NCI-H82 (cell line): Measurements from ENCODE around the gene RBM20.
A peak's percentile ranks its signal among the peaks of the same experiment; 100 is the strongest.

Source experiments
- DNase-seq: peaks from one replicate; lab custom pipeline; 2025; lab: John Stamatoyannopoulos, UW

RBM20 gene

DNA sequence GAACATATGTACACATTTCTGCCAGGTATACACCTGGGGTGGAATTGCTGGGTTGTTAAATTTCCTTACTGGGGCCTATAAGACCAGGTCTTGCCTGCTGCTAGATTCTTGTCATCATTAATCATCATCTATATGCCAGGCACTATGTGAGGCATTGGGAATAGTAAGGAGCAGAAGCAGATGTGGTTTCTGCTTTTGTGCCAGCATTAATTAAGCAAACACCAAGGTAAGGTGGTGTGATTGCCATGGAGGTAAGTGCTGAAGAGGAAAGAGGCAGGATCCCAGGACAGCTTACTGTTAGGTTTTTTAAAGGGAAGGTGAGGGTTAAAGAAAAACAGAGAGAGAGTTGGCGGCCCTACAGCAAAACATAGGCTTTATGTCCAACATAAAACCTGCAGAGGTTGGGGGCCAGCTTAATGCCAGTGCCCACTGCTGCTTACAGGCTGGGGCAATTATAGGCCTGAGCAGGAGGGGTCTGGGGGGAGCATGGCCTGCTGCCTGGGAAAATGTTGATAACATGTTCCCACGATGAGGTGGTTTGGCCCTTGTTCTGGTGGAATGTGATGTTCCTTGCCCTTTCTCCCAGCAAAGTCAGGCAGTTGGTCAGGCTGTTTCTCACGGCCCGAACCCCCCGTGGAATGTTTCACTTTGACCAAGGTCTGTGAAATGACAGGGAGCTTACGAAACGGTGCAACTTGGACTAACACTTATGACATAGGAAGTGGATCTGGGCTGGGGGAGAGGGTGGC lies 93.9 kb downstream of the RBM20 start:
- DNase-seq = no peak

DNA sequence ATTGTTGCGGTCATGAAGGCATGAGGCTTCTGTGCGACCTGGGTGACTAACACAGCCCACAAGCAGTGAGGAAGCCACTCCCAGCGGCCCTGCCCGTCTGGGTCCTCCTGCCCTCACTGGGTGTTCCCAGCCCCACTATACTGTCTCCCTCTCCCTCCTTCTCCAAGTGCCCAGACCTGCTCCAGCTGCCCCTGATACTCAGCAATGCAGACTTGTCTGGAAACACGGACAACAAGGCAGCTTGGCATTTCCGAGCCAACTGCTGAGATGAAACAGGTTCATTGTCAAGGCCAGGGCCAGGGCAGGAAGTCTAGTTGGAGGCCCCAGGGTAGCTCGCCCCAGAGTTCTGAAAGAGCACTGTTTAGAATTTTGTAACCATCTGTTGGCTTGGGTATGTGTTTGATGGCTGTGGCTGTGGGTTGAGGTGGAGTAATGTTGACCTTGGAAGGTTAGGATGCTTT lies 95.7 kb downstream of the RBM20 start:
- no peak for DNase-seq

DNA sequence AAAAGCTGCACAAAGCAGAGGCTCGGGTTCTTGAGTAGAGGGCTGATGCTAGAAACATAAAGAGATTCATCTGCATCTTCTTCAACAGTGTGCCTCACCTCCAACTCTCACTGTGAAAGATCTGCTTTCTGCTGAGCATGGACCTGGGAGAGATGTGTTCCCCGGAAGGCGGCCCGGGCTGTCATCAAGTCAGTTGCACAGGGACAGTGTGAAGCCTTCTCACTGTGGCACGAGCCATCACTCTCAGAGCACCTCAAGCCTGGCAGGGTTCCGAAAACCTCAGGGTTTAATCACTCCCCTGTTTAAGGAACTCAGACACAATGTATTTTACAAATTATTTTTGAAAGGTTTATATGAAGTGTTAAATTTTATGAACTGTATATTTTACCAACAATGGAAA lies 98.7 kb downstream of the RBM20 start:
- no peak for DNase-seq

DNA sequence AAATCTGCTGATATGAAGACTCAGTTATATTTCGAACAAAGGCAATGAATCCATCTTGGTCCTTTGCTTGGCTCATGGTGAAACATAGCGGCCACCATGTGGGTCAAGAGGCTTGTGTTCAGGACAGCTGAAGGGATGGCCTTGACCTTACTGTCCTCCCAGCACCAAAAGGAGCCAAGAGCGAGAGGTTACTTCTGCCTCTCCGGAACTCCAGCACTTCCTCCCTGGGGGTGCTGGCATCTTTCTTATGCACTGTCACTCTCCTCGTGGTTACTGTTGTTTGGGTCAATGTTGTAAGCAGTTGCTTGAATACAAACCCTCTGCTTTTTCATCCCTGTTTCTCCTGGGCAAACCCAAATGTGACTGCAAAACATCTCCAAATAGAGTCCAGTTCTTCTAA lies 100.6 kb downstream of the RBM20 start:
- no peak for DNase-seq

DNA sequence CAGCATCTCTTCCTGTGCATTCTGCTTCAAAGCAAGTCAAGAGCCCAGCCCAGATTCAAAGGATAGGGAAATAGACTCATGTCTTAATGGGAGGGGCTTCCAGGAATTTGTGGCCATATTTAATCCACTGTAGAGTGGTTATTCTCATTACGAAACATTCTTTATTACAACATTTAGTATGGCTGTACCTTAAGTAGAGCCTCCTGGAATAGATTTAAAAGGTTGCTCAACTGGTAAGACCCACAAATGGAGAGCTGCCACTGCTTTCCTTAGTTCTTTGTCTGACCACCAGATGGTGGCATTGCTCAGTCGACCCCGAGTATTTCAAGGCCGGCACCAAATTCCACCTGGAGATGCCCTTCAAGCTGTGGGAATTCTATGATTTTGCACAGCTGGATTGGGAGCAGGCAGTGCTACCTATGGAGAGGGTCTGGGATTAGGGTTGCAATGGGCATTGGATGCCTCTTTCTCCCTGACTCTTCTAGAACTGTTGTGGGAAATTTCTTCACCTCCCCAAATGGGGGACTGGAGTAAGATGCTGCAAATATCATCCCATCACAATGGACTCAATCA lies 102.2 kb downstream of the RBM20 start:
- DNase-seq = peak; percentile 77

DNA sequence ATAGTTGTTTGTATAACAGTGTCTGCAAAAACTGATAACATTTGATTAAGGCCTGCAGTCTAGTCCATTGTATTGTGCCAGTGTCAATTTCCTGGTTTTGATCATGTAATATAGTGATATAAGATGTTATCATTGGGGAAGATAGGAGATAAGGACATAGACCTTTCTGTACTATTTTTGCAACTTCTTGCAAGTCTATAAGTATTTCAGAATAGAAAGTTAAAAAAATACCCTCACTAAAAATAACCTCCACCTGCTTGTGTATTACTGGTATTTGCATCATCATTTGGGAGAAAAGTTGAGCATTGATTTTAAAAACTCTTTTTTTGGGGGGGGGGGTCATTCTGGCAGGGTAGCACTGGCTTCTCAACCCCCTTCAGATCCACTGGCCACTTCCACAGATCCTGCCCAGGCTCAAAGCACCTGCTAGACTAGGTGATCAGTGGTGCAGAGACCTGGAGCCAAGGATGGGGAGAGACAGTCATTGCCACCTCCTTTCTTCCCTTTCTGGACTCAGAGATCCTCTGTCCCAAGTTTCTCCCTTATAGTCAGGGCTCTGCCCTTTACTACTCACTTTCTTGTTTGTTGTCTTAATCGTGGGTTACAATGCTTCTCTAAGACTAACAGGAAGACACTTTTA lies 103.0 kb downstream of the RBM20 start:
- no peak for DNase-seq

DNA sequence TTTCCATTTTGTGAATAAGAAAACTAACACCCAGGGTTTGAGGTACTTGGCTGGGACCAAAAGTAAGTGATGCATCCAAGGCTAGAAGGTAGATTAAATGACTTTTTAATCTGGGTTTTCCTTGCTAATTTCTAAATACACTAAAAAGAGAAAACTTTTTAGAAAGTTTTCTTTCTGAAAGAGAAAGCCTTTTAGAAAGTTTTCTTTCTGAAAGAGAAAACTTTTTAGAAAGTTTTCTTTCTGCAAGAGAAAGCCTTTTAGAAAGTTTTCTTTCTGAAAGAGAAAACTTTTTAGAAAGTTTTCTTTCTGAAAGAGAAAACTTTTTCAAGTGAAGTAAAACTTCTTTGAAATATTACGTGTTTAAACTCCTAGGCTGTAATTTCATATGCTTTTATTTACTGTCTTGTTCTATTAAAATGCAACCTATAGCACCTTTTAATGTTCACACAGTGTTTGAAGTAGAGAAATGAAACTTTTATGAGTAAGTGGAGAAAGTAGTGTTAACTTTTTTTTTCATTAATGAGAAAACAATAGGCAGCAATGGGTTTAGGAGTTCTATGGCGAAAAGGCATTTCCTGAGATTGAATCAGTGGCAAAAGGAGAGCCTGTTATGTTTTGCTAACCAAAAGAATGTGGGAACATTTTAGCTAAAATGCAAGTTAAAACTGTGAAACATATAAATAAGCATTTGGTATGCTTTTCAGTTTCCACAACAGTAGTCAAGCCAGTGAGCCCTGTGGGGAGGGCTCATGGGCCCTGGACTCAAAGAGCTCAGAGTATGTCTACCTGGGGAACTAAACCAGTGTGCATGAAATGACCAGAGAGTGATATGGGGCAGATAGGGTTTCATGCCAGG lies 103.7 kb downstream of the RBM20 start:
- no peak for DNase-seq

DNA sequence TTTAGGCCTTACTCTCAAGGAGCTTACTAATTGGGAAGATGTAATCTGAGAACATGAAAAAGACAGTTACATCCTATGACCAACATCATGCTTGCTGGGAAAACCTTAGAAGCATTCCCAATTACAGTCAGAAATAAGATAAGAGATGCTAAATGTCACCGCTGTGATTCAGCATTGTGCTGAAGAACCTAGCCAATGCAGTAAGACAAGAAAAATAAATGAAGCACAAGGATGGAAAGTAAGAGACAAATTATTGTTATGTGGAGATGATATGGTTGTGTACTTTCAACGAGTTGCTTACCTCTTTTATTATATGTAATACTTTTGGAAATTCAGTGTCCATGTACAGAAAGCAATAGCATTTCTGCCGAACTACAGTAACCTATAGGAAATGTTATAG lies 104.8 kb downstream of the RBM20 start:
- DNase-seq = no peak

DNA sequence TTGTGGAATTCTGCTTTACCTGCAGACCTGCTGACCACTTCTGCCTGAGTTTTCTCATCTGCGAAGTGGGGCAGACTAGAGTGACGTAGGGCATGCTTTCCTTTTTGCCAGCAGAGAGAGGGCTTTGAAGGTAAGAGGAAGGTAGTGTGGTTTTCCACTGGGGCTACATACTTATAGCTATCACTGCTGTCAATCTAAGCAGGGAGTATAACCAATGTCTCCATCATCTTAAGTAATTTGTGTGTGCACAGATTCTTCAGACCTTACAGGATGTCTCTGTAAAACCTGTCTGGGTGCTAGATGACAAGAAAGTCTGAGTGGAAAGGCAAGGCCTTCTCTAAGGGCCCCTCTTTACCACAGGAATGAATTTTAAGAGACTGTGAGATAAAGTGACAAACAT lies 106.8 kb downstream of the RBM20 start:
- DNase-seq = no peak

DNA sequence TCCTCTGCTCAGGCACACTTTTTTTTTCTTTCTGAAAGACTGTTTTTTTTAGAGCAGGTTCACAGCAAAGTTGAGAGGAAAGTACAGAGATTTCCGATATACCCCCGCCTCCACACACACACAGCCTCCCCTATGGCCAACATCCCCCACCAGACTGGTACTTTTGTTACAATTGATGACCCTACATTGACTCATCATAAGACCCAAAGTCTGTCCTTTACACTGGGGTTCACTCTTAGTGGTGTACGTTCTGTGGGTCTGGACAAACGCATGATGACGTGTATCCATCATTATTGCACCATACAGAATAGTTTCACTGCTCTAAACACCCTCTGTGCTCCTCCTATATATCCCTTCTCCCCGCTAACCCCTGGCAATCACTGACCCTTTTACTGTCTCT lies 107.7 kb downstream of the RBM20 start:
- DNase-seq = no peak

DNA sequence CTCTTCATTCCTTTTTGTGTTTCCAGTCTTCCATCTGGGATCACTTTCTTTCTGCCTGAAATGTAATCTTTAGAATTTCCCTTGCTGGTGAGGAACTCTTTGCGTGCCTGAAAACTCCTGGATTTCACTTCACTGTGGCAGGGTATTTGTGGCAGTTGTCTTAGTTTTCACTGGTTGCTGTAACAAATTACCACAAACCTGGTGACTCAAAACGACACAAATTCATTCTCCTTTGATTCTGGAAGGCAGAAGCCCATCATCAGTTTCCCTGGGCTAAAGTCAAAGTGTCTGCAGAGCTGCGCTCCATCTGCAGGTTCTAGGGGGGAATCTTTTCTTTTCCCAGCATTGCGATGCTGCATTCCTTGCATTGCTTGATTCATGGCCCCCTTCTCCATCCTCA lies 109.3 kb downstream of the RBM20 start:
- DNase-seq = no peak

DNA sequence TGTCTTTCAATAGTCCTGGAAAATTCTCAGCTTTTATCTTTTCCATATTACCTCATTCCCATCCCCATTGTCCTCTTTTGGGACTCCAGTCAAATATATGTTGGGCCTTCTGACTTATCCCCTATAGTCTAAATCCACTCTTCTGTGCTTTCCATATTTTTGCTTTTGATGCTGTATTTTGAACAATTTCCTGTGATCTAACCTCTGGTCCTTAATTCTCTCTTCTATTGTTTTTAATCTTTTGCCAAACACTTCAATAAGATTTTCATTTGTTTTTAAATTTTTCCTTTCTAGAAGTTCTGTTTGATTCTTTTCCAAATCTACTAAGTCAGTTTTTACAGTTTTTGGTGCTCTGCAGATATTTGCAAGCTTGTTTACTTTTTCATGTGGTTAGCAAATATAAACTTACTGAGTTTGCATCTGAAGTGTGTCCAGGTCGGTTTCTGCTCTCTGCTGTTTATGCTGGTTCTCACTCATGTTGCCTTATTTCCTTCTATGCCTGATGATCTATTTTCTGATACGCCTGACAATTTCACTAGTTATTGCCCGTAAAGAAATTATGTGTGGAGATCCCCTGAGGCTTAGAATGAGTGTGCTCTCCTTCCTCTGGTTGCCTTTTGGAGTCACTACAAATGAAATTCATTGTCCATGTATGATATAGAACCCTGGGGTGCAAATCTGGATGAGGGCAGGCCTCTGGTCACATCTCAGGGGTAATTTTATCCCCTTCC lies 110.4 kb downstream of the RBM20 start:
- no peak for DNase-seq

DNA sequence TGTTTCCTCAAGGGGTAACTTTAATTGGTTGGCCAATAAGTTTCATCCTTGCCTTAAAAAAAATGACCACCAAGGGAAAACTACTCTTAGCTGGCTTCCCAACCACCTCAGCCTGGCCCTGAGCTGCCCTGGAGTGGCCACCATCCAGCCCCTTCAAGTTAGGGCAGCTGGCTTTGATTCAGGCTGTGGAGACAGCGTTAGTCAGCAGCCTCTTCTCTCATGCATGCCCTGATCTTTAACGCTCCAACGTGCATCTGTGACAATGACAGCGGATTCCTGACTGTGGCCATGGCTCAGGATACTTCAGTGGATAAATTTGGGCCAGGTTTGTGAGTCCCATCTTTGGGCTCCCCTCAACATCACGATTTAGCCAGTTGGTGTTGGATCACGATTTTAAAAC lies 111.6 kb downstream of the RBM20 start:
- peak; percentile 18 for DNase-seq

DNA sequence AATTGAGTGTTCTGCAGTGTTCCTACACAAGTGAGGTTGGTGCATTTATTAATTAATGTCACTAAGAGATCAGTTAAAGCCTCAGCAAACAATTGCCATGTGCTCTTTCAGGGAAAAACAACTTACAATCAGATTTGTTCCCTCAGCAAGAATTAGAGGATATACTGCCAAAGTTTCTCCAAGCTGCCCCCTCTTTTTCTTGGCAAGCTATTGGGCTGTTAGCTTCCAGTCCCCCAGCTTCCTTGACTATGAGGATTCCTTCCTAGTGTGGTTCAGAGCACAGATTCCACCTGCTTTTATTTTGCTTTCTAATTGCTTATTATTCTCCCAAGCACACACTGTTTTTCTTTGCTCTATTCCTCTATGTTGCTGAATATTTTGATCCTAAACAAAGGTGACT lies 112.7 kb downstream of the RBM20 start:
- DNase-seq = peak; percentile 41

DNA sequence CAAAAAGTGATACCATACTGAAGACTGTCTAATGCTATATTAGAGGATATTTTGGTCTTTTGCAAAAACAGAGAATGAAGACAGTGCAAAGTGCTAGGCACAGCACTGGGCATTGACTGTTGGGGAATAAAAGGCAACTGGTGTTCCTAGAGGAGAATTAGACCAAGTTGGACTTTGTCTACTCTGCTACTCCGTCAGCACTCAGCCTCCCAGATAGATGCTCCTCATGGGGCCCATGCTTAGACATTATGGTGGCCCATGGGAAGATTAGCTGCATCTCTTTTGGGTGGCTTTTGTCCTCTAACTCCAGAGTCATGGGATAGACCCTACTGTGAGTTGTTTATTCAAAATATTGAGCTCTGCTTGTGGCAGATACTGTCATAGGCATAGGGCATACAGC lies 113.5 kb downstream of the RBM20 start:
- no peak for DNase-seq

DNA sequence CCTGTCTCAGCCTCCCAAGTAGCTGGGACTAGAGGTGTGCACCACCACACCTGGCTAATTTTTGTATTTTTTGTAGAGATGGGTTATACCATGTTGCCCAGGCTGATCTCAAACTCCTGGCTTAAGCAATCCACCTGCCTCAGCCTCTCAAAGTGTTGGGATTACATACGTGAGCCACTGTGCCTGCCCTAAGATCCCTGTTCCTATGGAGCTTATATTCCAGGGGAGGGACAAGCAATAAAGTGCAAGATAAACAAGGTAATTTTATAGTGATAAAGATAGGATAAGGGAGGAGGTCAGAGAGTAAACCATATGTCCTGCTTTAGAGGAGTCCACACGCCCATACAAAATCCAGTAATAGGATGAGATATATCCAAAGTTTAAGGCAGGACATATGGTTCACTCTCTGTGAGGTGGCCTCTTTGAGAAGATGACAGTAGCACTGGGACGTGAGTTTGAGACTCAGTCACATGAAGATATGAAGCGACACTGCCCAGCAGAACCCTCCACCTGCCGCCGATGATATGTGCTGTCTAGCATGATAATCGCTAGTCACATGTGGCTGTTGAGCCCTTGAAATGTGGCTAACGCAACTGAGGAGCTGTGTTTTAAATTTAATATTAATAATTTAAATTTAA lies 114.1 kb downstream of the RBM20 start:
- DNase-seq = peak; percentile 92

DNA sequence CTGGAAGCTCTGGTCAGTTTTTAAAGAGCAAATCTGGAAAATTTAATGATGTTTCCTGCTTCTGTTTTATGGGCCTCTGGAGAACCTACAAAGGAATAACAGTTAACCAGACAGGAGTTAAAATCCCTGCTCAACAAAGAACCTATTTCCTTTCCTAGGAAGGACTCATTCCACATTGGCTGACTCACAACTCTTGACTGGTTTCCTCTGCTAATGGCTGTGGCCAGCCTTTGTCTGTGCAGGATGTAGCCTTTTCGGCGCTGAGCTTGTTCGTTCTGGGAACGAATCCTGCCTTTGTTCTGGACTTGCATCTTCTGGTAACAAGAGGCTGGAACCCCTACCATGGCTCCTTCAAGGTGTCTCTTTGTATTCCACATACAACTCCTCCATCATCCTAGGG lies 114.8 kb downstream of the RBM20 start:
- peak; percentile 34 for DNase-seq

DNA sequence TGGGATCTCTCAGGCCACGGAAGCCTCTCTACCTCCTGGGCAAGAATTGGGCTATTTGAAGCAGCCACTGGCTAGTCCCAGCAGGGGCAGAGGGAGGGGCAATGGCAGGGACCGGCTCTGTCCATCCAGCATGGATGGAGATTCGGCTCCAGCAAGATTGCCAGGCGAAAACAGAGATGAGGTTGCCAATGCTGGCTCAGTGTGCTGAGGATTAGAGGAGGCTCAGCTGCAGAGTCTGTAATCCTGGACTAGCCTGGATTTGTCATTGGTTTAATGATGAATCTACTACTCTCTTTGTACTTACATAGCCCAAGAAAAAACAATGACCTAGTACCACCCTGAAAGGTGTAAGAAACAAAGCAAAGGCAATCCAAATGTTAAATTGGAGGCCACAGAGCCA lies 115.4 kb downstream of the RBM20 start:
- peak; percentile 91 for DNase-seq

DNA sequence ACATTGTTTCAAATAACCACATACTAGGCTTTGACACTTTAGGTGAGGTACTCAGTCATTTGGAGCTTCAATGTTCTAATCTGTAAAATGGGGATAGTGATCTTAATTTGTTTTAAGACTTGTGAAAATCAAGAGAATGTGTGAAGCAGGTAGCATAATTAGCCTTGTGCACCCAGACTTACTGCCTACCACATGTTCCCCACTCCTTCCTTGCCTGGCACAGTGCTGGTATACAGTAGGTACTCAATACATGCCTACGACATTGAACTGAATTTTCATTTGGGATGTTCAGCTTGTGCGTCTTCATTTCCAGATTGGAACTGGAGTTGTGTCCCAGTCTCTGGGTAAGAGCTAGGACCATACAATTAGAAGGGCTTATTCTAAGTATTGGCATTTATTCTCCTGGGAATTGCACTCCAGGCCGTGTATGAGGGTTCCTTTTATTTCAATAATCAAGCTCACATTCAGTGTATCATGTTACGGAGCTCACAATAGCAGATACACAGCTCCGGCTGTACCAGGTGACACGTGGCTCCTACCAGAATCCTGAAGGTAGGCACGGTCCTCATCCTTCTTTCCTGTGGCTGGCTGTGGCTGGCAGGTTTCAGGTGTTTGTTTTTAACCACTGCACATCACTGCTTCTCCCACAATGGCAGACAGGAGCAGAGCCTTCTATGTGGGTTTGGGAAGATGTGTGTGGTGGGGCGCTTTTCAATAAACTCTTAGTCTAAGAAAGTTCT lies 118.1 kb downstream of the RBM20 start:
- DNase-seq = peak; percentile 10

DNA sequence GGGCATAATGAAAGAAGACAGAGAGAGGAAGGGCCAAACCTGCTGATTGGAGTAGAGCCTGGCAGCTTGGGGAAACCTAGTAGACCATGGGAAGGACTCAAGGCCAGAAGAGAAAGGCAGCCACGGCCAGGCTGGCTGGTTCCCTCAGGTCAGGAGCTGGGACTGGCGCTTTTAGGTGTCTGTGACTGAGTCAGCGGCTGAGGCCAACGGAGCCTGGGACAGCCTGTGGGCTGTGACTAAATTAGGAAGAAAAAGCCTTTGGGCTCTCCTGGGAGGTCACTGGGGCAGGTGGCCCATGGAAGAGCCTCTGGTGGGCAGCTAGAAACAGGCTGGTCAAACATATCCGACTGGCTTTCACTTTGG lies 118.7 kb downstream of the RBM20 start:
- DNase-seq = no peak

DNA sequence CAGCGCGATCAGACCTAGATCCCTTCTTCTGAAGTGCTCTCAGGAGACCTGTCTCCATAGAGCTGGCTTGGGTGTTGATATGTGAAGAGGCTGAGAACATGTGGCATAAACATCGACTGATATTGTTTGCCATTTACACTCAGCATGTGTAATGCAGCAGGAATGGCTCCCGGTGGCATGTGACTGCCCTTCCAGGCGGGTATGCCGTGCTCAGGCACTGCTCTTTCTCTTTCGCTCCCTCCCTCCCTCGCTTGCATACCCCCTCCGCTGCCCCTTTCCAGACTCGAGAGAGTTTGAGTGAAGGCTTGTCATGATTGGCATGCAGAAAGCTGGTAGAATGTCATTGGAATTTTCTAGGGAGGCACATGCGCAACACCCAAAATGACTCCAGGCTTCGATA lies 120.2 kb downstream of the RBM20 start:
- DNase-seq = no peak
